Stimulated activated CD4-positive, alpha-beta T cell treated with anti-CD3 and anti-CD28 coated beads, Interleukin-12 subunit alpha, Interleukin-12 subunit beta, amount 100 ng/mL, for 24 hours (primary cell): ENCODE data around the gene LONRF2.

ENCODE experiments used
- DNase-seq, 2 experiments: peaks; one replicate each; pipeline ENCODE4 v3.0.0-alpha.2; 2020; ENCODE audit warnings: low read depth in 2 of 2

Gene LONRF2

GRCh38 chr2:100301881-100302584 lies 20.3 kb downstream of the LONRF2 start:
- no peak for DNase-seq

GRCh38 chr2:100299548-100299947 lies 22.8 kb downstream of the LONRF2 start:
- DNase-seq, result no peak

- DNase-seq, result no peak
Measured at GRCh38 chr2:100297511-100297910, 24.8 kb downstream of the LONRF2 start.

- DNase-seq, result no peak
Measured at GRCh38 chr2:100294162-100294497, 28.2 kb downstream of the LONRF2 start.

GRCh38 chr2:100293341-100294161 lies 28.8 kb downstream of the LONRF2 start:
- DNase-seq, result no peak

GRCh38 chr2:100292022-100292580 lies 30.2 kb downstream of the LONRF2 start:
- peak in 1 of 2 experiments; percentile 22 for DNase-seq

- DNase-seq, result peak in 1 of 2 experiments; percentile 35
Measured at GRCh38 chr2:100291152-100291970, 30.9 kb downstream of the LONRF2 start.

- no peak for DNase-seq
Measured at GRCh38 chr2:100290718-100291151, 31.6 kb downstream of the LONRF2 start.

GRCh38 chr2:100289020-100289419 lies 33.3 kb downstream of the LONRF2 start:
- no peak for DNase-seq

- no peak for DNase-seq
Measured at GRCh38 chr2:100286318-100286717, 36.0 kb downstream of the LONRF2 start.

GRCh38 chr2:100285691-100286090 lies 36.6 kb downstream of the LONRF2 start:
- no peak for DNase-seq

- no peak for DNase-seq
Measured at GRCh38 chr2:100285011-100285410, 37.3 kb downstream of the LONRF2 start.

GRCh38 chr2:100283724-100284501 lies 38.4 kb downstream of the LONRF2 start:
- no peak for DNase-seq

GRCh38 chr2:100281521-100282438 lies 40.5 kb downstream of the LONRF2 start:
- DNase-seq, result no peak

- no peak for DNase-seq
Measured at GRCh38 chr2:100279586-100280534, 42.4 kb downstream of the LONRF2 start.

GRCh38 chr2:100278986-100279385 lies 43.3 kb downstream of the LONRF2 start:
- DNase-seq, result no peak

- DNase-seq, result no peak
Measured at GRCh38 chr2:100278501-100278900, 43.8 kb downstream of the LONRF2 start.

- no peak for DNase-seq
Measured at GRCh38 chr2:100277540-100278207, 44.6 kb downstream of the LONRF2 start.
